Small intestine (tissue), 7 donors: ENCODE measurements around the gene PLAGL2. TPM values are rescaled to one million over a fixed set of nuclear protein-coding genes. Genes with fewer than 3 reads are reported as not detected.
A peak's percentile ranks its signal among the peaks of the same experiment; 100 is the strongest.

Experiments used
- DNase-seq, 2 donors: peaks; one replicate each; pipeline versions ENCODE4 v3.0.0 to v3.0.0-alpha.2; 2013
- FAIRE-seq: peaks from 2 replicates; lab custom pipeline; 2012; peaks lifted over from hg19 to GRCh38; lab: Jason Lieb, UNC
- H3K27ac ChIP-seq, 3 donors: one replicate each; pipeline ENCODE4 v1.5.1; 2013; ENCODE audit warnings: low read length in 2 of 3, mild to moderate bottlenecking in 2 of 3, control low read depth in 1 of 3, inconsistent platforms in 1 of 3, low read depth in 1 of 3, moderate library complexity in 1 of 3
- H3K27me3 ChIP-seq, 3 donors: one replicate each; pipeline ENCODE4 v1.6.1; 2013; ENCODE audit warnings: low read length in 3 of 3, inconsistent platforms in 1 of 3; ENCODE audit not compliant: control insufficient read depth in 3 of 3, insufficient read depth in 3 of 3
- H3K36me3 ChIP-seq, 3 donors: one replicate each; pipeline ENCODE4 v1.6.1; 2013; ENCODE audit warnings: low read length in 3 of 3, inconsistent platforms in 1 of 3, low read depth in 1 of 3, mild to moderate bottlenecking in 1 of 3, moderate library complexity in 1 of 3; ENCODE audit not compliant: control insufficient read depth in 3 of 3, insufficient read depth in 2 of 3
- H3K4me1 ChIP-seq, 3 donors: one replicate each; pipeline ENCODE4 v1.6.1; 2013; ENCODE audit warnings: low read length in 2 of 3, inconsistent platforms in 1 of 3, low read depth in 1 of 3, mild to moderate bottlenecking in 1 of 3, moderate library complexity in 1 of 3; ENCODE audit not compliant: control insufficient read depth in 3 of 3, insufficient read depth in 2 of 3
- H3K4me3 ChIP-seq, 3 donors: one replicate each; pipeline ENCODE4 v1.5.1; 2013; ENCODE audit warnings: low read length in 3 of 3, control low read depth in 1 of 3, inconsistent platforms in 1 of 3, low read depth in 1 of 3, mild to moderate bottlenecking in 1 of 3, moderate library complexity in 1 of 3
- H3K9me3 ChIP-seq, 2 donors: one replicate each; pipeline ENCODE4 v1.6.1; 2013; ENCODE audit warnings: low read depth in 1 of 2, low read length in 1 of 2; ENCODE audit not compliant: control insufficient read depth in 2 of 2, insufficient read depth in 1 of 2
- WGBS, 3 donors: extraction: QIAGEN DNeasy Blood & Tissue Kit; methylation state at CpG; one replicate each; pipeline ENCODE4 v1.1.7; 2013; 5-methylcytosine and 5-hydroxymethylcytosine counted together
- polyA plus RNA-seq, 4 donors: library from polyadenylated mRNA; stranded (reverse) in 3 of 4; unstranded in 1 of 4; fragments of 200-250 nt in 3 of 4; fragments of 120-200 nt in 1 of 4; gene quantifications; one replicate each; pipeline versions ENCODE4 v1.2.1 to v1.2.3, GENCODE V29; 2013
- donor health status: healthy with polysubstance abuse.
- donor health status: control.
- donor health status: control.
- donor health status: Bipolar disorder and iron deficiency.
- donor health status: healthy.

The PLAGL2 gene
- polyA plus RNA-seq, 4 donors, result 3.2 to 129 (median 8.6) TPM

GRCh38 chr20:32227744-32228688, 20.5 kb upstream of the PLAGL2 start:
- WGBS, 3 donors, result 23 to 65% (median 36%) methylated on average over 22 of the region's 22 CpGs
- FAIRE-seq (no peak), DNase-seq (peak; percentile 97 to 99)
- Histone ChIP-seq H3K9me3 (no peaks in the 10 kb centered on the region), H3K27ac (peak overlapping the region; percentile 90 to 96 (median 94)), H3K36me3 (peaks cover 3 to 62% (median 4%) of the 10 kb centered on the region in 3 donors), H3K27me3 (no peaks in the 10 kb centered on the region), H3K4me3 (no peak overlapping the region), H3K4me1 (peaks cover 2 to 84% (median 7%) of the 10 kb centered on the region in 3 donors)

DNA sequence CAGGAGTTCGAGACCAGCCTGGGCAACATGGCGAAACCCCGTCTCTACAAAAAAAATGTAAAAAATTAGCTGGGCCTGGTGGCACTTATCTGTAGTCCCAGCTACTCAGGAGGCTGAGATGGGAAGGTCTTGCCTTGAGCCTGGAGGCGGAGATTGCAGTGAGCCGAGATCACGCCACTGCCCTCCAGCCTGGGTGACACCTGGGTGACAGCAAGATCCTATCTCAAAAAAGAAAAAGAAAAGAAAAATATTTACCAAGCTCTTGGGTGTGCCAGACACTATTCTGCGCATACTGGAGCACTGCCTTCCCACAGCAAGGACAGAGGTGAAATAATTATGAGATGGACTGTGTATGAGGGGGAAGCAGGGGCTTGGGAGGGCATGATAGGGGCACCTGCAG, 19.8 kb upstream of the PLAGL2 start:
- FAIRE-seq, result no peak
- Histone ChIP-seq H3K36me3 (peaks cover 4 to 62% (median 6%) of the 10 kb centered on the region in 3 donors), H3K9me3 (no peaks in the 10 kb centered on the region), H3K4me1 (peaks cover 2 to 80% (median 5%) of the 10 kb centered on the region in 3 donors), H3K27me3 (no peaks in the 10 kb centered on the region), H3K27ac (peak overlapping the region; percentile 90 to 96 (median 94)), H3K4me3 (no peak overlapping the region)
- 36 to 81% (median 45%) methylated on average over 7 of the region's 7 CpGs for WGBS, 3 donors
- DNase-seq, result peak in 1 of 2 donors; percentile 49

DNA sequence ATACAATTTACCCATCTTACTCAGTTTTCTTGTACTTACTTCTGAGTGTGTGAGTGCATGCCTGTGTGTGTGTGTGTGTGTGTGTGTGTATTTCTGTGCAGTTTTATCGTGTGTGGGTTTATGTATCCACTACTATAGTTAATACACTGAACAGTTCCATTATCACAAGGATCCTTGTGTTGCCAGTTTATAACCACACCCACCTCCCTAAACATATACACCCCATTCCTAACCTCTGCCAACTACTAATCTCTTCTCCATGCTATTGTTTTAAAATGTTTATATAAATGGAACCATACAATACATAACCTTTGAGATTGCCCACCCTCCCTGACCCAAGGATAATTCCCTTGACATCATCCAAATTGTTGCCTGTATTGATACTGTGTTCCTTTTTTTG, 18.8 kb upstream of the PLAGL2 start:
- FAIRE-seq, result no peak
- 11 to 53% (median 45%) methylated on average over 1 of the region's 1 CpG for WGBS, 3 donors
- peak in 1 of 2 donors; percentile 48 for DNase-seq
- Histone ChIP-seq H3K4me1 (peaks cover 2 to 71% (median 5%) of the 10 kb centered on the region in 3 donors), H3K4me3 (no peak overlapping the region), H3K9me3 (no peaks in the 10 kb centered on the region), H3K27me3 (no peaks in the 10 kb centered on the region), H3K27ac (peak overlapping the region; percentile 90 to 96 (median 94)), H3K36me3 (peaks cover 4 to 67% (median 6%) of the 10 kb centered on the region in 3 donors)

DNA sequence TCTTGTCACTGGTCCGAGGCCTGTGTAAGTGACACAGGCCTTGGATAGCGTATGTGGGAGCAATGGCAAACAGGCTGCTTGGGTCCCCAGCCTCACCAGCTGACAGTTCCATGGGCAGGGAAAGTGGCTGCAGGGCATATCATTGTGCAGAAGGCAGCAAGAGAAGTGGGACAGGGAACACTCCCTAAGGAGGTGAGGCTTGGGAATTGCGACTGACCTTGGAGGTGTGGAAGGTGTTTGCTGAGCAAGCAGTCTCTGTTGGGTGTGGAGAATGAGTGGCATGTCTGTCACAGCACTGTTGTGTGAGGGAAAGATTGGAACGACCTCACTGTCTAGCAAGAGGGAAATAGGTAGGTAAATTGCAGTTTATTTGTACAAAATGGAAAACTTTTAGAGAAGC, 16.9 kb upstream of the PLAGL2 start:
- FAIRE-seq (no peak), DNase-seq (peak; percentile 89 to 96)
- H3K27me3 ChIP-seq, result no peaks in the 10 kb centered on the region
- no peak overlapping the region for H3K4me3 ChIP-seq
- H3K36me3 ChIP-seq, result peaks cover 3 to 67% (median 4%) of the 10 kb centered on the region in 3 donors
- peaks cover 2 to 67% (median 5%) of the 10 kb centered on the region in 3 donors for H3K4me1 ChIP-seq
- 45 to 77% (median 61%) methylated on average over 4 of the region's 4 CpGs for WGBS, 3 donors
- no peaks in the 10 kb centered on the region for H3K9me3 ChIP-seq
- H3K27ac ChIP-seq, result peak overlapping the region; percentile 6 to 90 (median 47)

GRCh38 chr20:32218156-32218900, 10.8 kb upstream of the PLAGL2 start:
- peaks cover 8 to 59% (median 11%) of the 10 kb centered on the region in 3 donors for H3K4me1 ChIP-seq
- H3K36me3 ChIP-seq, result peaks cover 3 to 73% (median 12%) of the 10 kb centered on the region in 3 donors
- DNase-seq (peak in 1 of 2 donors; percentile 71), FAIRE-seq (no peak)
- no peaks in the 10 kb centered on the region for H3K9me3 ChIP-seq
- H3K27ac ChIP-seq, result peak overlapping the region in 2 of 3 donors; percentile 85 to 92
- no peak overlapping the region for H3K4me3 ChIP-seq
- 67 to 81% (median 81%) methylated on average over 5 of the region's 5 CpGs for WGBS, 3 donors
- H3K27me3 ChIP-seq, result no peaks in the 10 kb centered on the region

DNA sequence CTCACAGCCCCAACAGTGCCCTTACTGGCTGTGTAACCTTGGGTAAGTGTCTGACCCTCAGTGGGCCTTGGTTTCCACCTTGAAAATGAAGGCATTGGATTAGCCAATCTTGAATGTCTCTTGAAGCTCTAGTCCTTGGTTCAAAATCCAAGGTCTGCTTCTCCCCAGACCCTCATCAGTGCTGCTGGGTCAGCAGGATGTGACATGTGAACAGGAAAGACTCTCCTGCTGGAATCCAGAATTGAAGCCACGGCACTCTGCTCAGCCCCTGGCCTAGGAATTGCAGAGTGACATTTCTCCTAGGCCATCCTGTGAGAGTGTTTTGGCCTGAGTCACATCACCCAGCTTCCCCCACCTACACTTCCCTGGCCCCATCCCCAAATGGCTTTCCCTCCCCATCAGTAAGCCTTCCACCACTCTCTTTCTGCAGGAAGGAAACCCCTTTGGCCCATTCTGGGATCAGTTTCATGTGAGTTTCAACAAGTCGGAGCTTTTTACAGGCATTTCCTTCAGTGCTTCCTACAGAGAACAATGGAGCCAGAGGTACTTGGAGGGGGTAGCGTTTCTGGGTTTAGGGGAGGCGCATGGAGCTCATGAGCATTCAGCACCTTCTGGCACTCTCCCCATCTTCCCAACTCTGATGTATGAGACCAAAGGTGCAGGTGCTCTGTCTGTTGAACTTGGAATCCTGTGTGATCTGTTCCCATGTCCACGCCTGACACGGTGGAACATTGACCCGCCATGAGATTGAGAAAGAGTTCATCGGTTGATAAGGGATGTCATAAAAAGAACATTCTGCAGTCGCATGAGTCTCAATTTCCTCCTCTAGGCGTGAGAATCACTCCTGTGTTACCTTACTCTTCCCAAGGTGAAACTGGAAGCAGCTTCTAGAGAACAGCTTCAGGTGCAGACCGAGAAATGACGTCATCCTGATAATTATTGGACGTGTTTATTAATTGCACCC, 8.9 kb upstream of the PLAGL2 start:
- 22 to 63% (median 44%) methylated on average over 13 of the region's 13 CpGs for WGBS, 3 donors
- FAIRE-seq, result no peak
- H3K36me3 ChIP-seq, result peaks cover 0 to 70% (median 15%) of the 10 kb centered on the region in 3 donors

GRCh38 chr20:32215729-32216128, 8.2 kb upstream of the PLAGL2 start:
- peaks cover 0 to 68% (median 15%) of the 10 kb centered on the region in 3 donors for H3K36me3 ChIP-seq
- no peak for FAIRE-seq
- no peak for DNase-seq
- H3K27ac ChIP-seq, result peak overlapping the region; percentile 76 to 93 (median 82)
- 95 to 96% (median 96%) methylated on average over 3 of the region's 3 CpGs for WGBS, 3 donors
- H3K4me1 ChIP-seq, result peaks cover 8 to 58% (median 13%) of the 10 kb centered on the region in 3 donors
- H3K4me3 ChIP-seq, result no peak overlapping the region
- no peaks in the 10 kb centered on the region for H3K9me3 ChIP-seq
- H3K27me3 ChIP-seq, result no peaks in the 10 kb centered on the region

More for the DNA sequence above, 8.9 kb upstream of the PLAGL2 start:
- Histone ChIP-seq H3K9me3 (no peaks in the 10 kb centered on the region), H3K27ac (peak overlapping the region; percentile 82 to 93 (median 85)), H3K4me1 (peaks cover 8 to 59% (median 11%) of the 10 kb centered on the region in 3 donors), H3K4me3 (no peak overlapping the region), H3K27me3 (no peaks in the 10 kb centered on the region)
- DNase-seq, result peak; percentile 96 to 99
